Naive thymus-derived CD4-positive, alpha-beta T cell (primary cell): ENCODE measurements around the gene LSG1. TPM values are rescaled to one million over a fixed set of nuclear protein-coding genes. Genes with fewer than 3 reads are reported as not detected.

ENCODE experiments used
- polyA plus RNA-seq, 2 donors: library from polyadenylated mRNA; unstranded; fragments of 300-500 nt; fragmentation: Illumina TruSeq; gene quantifications; one replicate each; pipeline ENCODE4 v1.2.3, GENCODE V29; 2021
- total RNA-seq, 6 experiments: library from RNA in 5 of 6; stranded (reverse) in 5 of 6; gene quantifications; 1 replicate in 5 of 6; 2 replicates in 1 of 6; pipeline ENCODE4 v1.2.3 and lab custom pipeline; 2021 to 2026

The LSG1 gene
- total and polyA plus RNA-seq, 7 experiments from 2014 or later: 18.4 to 59.2 (median 44.5) TPM

Other genes with a start within 250 kb of the LSG1 start
- gene ATP13A3, start 185.2 kb downstream of the LSG1 start, total RNA-seq: 10 to 100 TPM; 46.5 to 81.8 (median 58.4) TPM
- gene ATP13A3, start 185.2 kb downstream of the LSG1 start, polyA plus RNA-seq: 1 to 10 TPM; 4.6 to 6.2 TPM
- 1 to 10 TPM in 4 of 5 experiments, under 1 TPM in 1; 0.86 to 2.6 (median 1.4) TPM for gene TMEM44, start 38.8 kb downstream of the LSG1 start, total RNA-seq
- gene TMEM44, start 38.8 kb downstream of the LSG1 start, polyA plus RNA-seq: under 1 TPM; 0.33 to 0.37 TPM
- 1 to 10 TPM; 1.8 to 5.2 (median 3.5) TPM for gene FAM43A, start 13.7 kb upstream of the LSG1 start, total RNA-seq
- 1 to 10 TPM; 1.3 to 3.5 TPM for gene FAM43A, start 13.7 kb upstream of the LSG1 start, polyA plus RNA-seq